Globus pallidus (tissue), 1 donor: ENCODE measurements around the gene PRDM15.
A peak's percentile ranks its signal among the peaks of the same experiment; 100 is the strongest.

Experiments used
- DNase-seq: peaks from one replicate; pipeline ENCODE4 v3.0.0-alpha.2; 2015; ENCODE audit warnings: low spot score

The PRDM15 gene, protein sequence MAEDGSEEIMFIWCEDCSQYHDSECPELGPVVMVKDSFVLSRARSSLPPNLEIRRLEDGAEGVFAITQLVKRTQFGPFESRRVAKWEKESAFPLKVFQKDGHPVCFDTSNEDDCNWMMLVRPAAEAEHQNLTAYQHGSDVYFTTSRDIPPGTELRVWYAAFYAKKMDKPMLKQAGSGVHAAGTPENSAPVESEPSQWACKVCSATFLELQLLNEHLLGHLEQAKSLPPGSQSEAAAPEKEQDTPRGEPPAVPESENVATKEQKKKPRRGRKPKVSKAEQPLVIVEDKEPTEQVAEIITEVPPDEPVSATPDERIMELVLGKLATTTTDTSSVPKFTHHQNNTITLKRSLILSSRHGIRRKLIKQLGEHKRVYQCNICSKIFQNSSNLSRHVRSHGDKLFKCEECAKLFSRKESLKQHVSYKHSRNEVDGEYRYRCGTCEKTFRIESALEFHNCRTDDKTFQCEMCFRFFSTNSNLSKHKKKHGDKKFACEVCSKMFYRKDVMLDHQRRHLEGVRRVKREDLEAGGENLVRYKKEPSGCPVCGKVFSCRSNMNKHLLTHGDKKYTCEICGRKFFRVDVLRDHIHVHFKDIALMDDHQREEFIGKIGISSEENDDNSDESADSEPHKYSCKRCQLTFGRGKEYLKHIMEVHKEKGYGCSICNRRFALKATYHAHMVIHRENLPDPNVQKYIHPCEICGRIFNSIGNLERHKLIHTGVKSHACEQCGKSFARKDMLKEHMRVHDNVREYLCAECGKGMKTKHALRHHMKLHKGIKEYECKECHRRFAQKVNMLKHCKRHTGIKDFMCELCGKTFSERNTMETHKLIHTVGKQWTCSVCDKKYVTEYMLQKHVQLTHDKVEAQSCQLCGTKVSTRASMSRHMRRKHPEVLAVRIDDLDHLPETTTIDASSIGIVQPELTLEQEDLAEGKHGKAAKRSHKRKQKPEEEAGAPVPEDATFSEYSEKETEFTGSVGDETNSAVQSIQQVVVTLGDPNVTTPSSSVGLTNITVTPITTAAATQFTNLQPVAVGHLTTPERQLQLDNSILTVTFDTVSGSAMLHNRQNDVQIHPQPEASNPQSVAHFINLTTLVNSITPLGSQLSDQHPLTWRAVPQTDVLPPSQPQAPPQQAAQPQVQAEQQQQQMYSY

DNA sequence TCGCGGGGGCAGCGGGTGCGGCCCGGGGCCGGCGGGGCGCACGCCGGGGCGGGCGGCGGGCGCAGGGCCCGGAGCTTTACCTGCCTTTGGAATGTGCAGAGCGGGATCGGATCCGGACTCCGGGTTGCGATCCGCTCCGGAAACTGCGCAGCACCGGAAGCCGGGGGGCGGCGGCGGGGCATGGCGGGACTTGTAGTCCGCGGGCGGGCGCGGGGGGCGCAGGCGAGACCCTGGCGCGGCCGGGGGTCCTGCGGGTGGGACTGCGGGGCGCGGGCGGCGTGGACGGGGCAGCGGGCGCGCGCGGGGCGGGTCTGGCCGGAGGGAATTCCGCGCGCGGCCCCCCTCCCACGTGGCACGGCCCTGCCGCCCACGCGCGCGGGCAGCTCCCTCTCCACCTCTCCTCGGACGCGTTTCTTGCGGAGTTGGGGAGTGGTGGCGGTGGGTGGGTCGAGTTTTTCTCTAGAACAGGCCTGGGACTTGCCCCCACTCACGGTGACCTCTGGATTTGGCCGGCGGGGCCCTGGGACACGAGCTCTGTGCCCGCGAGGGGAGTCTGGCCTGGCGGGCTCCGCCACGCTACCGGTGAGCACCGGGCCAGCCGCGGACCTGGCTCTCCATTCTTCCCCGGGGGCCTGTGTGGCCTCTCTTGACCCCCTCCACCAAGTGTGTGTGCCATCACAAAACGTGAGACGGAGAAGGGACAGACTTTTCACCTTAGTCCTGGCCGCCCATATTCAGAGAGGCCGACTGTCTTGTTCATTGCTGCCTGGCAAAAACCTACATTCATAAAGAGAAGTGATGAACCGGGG, at the start of gene PRDM15:
Gene PRDM15 (minus strand): TSS at position 155 of the 809 bp plus-strand sequence. CDS start 18,981 bp downstream, outside the sequence.
- peak; percentile 70 for DNase-seq

DNA sequence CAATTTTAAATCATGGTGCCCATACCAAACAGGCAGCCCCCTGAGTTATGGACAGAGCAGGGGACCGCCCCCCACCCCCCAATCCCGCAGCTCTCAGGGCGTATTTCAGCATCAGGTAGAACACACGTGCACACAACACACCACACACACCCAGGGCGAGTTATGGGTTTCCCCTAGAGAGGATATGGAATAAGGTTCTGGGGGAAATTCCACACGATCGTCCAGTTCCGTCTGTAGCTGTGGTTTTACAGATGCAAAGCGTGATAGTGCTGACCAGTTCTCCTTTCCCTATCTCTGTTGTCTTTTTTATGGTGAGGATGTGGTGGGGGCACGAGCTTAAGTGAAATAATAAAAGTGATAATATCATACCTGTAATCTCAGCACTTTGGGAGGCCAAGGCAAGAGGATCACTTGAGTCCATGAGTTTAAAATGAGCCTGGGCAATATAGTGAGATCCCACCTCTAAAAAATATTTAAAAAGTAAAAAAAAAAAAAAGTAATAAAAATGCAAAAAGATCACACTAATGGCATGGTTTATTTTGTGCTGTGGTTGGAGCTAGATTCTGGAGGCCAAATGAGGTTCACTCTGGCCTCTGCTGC, 49.6 kb upstream of the PRDM15 start:
- DNase-seq: no peak

DNA sequence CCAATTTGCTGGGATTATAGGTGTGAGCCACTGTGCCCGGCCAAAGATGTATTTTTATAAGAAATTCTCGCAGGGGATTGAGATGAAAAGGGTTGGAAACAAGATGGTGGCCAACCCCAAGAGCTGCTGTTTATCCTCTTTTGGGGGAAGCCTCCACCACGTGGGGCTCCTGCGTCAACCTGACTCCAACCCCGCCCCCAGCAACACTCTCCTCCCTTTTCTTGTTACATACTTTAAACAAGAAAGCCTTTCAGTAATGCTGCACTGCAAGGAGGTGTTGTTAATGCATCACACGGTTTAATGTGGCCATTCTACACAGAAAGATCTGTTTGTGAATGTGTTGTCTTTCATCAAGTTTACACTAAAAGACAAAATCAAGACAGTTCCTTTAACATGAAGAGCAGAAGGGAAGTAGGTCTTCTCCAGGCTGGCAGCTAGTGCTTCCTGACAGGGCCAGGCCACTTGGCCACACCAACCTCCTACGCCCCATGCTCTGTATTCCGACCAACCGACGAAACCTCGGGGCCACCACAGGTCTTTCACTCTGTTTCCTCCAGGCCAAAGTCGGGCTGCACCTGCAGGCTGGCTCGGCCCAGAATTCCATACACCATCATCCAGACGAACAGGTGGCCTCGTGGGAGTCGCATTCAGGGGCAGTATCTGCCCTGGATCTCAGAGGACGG, 48.7 kb upstream of the PRDM15 start:
- DNase-seq: no peak

DNA sequence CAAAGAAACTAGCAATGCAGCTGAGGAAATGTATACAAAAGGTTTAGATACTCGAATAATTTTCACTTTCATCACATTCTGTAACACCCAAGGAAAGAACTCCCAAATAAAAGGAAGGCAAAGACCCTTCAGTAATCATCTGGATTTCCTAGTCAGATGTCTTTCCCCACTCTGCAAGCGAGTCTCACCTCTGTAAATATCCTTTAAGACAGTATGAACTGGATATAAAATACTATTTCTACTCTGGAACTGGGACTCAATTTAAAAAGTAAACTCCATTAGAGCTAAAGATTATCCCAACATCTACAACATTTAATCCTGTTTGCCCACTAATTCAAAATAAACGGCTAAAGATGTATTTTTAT, 47.6 kb upstream of the PRDM15 start:
- no peak for DNase-seq

DNA sequence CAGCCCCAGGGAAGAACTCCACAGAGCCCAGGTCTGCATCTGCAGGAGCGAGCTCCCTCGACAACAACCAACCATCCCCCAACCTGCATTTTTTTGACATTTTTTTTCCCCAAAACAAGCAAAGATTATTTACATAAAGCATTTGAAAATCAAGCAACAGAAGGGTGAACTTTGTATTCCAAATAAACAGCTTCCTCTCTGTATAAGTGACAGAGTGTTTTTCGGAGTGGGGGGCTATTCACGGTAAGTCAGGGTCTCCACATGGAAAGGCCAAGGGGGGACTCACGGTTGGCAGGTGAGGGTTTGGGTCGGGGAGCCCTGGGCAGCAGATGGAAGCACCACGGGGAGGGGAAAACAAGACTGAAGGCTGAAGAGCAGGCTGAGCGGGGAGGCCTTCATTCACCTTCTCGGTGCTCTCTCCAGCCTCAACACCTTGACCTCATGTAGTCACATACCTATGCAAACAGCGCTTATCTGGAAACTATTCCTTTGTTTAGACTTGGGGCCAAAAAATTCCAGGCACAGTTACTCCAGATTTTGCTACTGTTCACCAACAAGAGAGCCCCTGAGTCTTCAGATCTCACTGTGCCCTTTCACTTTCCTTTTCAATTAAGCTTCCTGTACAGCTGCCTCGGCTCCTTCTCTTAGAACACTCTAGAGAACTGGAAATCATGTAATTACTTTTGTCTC, 47.1 kb upstream of the PRDM15 start:
- DNase-seq: peak; percentile 53

DNA sequence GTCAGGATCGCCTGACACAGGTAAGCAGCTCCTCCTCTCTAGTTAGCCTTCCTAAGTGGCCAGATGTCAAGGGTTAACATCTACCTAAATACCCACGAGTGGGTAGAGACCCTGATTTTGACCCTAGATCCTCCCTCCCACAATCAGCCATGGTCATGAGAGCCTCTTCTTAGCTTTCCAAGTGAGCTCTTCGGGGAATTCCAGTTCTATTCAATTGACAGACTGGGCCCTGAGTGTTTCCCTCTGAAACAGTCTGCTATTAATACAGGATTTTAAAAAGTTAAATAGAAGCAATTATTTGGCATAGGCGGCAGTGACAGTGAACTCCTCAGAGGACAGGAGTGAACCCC, 46.6 kb upstream of the PRDM15 start:
- DNase-seq: no peak

DNA sequence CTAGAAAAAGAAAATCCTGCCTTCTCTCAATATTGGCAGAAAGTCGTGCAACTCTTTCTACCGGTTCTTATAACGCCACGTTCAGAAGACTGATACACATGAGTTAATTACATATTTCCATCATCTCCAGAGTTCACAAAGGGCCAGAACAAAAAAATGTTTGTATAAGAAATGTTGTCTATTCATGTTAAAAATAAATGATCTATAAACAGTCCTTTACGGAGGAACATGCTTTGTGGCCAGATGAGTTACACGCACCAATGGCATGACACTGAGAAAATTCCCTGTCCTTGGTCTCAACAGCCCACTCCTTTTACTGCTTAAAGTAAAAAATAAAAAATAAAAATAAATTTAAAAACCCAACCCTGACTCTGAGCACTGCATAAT, 45.2 kb upstream of the PRDM15 start:
- no peak for DNase-seq

DNA sequence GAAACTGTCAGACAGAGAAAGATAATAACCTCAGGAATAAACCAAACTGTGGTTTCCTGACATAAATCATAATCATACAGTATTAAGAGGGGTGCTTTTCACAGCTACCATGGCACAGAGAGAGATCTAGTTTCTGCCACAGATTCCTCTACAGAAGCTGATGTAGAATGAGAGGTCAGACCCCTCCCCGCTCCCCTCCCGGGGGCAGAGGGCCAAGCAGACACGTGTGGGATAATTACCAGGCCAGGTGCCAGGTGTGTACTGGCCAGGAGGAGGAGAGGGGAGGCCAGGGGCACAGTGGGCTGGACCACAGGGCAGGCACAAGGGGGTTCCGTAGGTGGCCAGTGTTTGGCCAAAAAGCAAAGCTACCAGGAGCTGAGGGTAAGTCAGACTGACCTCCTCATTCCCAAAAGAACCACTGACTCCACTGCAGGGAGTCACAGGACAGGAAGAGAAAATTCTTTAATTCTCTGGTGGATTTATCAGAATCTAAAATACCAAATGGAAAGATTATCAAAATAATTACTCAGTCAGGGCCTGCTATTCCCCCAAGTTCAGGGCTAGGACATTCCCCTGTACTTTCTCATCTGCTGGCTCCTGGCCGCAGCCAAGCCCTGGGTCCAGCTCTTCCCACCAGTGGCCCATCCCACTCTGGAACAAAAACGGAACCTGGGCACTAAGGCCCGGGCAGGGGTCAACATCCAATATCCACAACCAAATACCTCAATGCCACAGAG, 44.7 kb upstream of the PRDM15 start:
- no peak for DNase-seq

DNA sequence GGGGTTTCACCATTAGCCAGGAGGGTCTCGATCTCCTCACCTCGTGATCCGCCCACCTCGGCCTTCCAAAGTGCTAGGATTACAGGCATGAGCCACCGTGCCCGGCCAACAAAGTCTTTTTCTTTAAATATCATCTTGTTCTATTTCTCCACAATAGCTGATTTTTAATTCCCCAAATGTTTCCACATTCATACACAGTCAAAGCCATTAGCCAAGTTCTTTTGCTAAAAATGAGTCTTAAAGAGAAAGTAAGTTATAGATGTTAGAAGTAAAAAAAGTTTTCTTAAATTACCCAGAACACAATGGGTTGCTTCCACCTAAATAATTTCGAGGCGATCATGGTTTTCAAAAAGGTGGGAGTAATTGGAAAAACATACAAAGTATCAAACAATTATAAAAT, 44.0 kb upstream of the PRDM15 start:
- no peak for DNase-seq

DNA sequence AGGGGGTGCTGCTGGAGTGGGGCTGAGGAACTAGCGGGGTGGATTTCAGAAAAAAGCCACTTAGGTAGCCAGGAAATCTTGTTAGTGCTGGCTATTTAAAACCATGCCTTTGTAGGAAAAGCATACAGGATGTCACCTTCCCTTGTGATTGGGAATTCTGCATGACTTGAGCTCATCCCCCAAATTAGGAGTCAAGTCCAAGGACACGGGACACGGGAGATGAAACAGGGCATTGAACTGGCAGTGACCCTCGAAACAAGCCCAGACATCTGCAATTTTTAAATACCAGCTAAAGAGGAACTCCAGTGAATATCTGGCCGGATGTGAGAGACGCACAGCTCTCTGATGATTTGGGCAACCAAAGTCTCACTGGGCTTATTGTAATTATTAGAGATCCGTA, 41.9 kb upstream of the PRDM15 start:
- DNase-seq: peak; percentile 29

DNA sequence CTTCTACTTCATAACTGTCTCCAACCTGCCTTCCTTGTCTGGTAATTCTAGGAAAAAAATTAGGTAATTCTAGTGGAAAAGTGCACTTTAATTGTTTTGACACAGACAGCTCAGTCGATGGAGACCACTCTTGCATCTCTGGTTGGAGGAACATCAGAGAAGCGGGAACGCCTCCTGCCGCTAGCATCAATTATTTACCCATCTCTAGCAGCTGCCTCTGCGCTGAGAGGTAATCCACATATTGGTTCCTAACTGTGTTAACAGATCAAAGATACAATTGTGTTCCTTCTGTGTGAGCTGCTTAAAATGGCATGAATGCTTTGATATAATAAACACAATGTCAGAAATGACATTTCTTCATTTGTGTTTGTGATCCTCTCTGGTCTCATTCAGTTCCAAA, 41.3 kb upstream of the PRDM15 start:
- DNase-seq: no peak

DNA sequence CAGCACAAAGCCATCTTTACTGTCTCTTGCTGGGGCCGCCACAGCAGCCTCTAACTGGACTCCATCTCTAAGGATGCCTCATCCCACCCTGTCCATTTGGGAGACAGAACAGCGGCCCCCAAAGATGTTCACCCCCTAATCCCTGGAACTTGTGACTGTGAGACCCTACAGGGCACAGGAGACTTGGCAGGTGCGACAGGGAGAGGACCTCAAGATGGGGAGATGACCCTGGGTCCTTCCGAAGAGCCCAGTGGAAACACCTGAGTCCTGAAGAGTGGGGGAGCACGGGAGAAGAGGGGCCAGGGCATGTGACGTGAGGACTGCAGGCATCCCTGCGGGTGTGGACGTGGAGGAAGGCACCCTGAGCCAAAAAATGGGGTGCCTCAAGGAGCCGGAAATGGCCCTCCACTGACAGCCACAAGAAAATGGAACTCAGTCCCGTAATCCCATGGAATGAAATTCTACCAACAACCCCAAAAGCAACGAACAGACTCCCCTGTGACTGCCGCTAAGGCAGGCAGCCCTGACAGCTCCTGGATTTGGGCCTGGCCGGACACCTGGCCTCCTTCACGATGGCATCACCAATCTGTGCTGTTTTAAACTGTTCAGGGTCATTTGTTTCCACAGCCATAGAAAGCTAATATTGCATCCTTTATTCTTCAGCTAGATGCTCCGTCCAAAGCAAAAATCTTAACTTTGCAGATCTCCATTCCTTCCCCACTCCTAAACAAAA, 40.7 kb upstream of the PRDM15 start:
- no peak for DNase-seq

DNA sequence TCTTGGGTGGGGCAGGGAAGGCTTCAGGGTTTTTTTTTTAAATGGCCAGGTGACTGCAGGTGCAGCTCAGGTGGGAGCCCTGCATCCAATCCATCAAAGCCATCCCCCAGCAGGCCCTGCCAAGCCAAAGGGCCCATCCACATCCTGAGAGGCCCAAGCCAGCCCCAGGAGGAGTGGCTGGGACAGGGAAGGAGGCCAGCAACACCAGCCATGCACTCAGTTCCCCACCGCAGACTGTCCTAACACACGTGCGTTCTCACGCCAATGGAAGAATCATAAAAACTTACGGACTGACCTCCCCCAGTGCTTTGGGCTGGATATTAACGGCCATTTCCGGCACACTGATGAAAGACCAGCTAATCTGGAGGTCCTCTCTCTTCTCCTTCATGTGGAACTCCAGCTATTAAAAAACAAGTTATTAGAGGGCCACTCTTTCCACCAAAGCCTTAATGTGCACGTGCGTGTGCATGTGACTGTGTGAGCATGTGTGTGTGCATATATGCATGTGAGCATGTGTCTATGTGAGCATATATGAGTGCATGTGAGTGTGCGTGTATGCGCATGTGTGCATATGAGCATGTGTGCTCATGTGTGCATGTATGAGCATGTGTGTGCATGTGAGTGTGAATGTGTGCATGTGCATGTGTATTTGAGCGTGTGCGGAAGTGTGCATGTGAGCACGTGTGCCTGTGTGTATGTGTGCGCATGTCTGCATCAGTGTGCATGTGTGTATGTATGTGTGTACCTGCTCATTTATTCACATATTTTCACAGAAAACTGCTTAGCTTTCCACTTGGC, 39.6 kb upstream of the PRDM15 start:
- DNase-seq: no peak

DNA sequence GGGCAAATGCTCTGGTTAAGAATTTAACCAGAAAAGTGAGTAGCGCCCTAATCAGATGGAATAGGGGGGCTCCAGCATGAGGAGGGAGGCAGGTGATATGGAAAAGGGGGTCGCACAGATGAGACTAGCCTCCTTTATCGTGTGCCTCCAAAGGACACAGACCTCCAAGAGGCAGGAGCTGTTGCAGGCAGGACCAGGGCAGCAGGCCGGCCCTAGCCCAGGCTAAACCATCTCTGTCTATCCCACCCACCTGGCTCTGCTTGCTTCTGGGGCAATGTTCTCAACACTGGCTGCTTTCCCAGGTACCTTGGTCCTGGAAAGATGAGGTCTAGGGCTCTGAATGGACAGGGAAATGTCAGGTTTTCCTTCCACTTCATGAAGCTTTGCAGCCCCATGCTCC, 38.4 kb upstream of the PRDM15 start:
- DNase-seq: no peak

DNA sequence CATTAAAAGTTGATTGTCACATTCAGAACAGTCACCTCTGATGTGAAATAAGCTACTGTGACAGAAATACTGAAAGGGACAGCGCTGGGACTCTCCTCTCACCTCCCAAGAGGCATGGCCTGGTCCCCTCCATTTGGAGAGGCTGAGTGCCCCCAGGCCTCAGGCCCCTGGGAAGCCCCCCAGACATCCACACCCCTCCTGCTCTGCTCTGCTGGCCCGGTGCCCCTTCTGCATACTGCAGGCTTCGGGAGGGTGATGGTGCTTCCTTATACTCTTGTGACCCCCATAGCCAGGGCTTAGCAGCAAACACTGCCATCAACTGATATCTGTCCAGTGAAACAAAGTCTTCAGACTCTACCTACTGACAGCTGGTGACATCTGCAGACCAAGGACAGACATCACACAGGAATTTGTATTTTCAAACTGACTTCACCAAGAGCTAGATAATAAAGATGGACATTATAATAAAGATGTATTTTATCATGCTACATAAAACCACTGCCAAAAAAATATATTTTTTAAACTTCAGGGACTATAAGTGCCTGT, 37.8 kb upstream of the PRDM15 start:
- DNase-seq: no peak

DNA sequence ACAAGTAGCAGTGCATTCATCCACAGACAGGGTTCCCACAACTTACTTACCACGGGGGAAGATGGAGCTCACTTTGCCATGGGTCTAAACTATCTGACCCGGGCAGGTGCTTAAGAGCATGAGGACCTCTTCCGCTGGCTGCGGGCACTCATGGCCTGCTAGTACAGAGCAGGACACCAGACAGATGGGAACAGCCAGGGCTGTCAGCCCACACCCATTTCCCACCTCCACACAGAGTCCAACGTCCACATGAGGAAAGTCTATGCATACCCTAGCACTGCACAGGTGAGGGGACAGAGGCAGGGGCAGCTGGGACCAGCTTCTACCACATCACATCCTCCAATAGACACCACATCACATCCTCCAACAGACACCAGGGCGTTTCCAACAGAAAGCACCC, 35.8 kb upstream of the PRDM15 start:
- no peak for DNase-seq

DNA sequence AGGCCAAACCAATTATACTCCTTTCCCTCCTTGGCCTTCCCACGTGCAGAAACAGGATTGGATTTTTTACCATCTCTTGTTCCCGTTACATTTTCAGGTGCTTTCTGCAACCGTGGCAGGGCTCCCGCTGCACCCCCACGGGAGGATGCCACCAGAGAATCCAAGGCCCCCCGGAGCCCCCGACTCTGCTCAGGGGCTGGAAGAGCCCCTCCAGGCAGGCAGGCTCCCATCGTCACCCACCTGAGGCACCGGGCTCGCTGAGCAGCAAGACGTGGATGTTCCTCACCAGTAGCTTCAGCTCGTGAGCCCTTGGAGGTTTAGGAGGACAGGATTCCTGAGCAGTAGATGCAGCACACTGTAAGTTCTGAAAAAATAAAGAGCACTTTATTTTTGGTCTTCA, 35.2 kb upstream of the PRDM15 start:
- DNase-seq: no peak

DNA sequence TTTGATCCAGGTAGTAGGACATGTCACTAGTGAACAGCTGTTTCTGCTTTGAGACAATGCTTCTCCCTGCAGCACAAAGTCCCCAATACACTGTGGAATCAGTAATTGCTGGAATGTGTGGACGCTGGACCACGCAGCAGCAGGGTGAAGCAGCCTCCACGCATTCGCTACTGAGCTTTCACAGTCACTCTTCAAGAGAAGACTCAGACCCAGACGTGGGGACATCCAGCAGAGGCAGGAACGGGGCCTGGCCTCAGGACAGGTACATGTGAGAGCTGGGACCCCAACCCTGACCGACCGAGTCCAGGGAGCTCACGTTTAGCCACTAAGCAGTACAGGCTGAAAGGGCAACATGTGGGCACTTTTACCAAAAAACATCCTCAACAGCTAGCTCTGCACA, 34.1 kb upstream of the PRDM15 start:
- DNase-seq: no peak
